Measurements from ENCODE around the gene BCCIP. TPM values are rescaled to one million over a fixed set of nuclear protein-coding genes. Genes with fewer than 3 reads are reported as not detected.

Gene BCCIP
- polyA plus RNA-seq, 3 donors from 2014 or later = 53.8 to 74.9 (median 63.6) TPM

GRCh38 chr10:125811251-125811650 lies 12.1 kb upstream of the BCCIP start:
- no peak overlapping the region for H3K27ac Mint-ChIP-seq
- H3K27me3 Mint-ChIP-seq (ENCODE audit: low read depth in 3 of 3) = no peaks in the 10 kb centered on the region
- no peaks in the 10 kb centered on the region for H3K9me3 Mint-ChIP-seq
- H3K36me3 Mint-ChIP-seq = peaks cover 41 to 66% (median 47%) of the 10 kb centered on the region in 3 donors
- peaks cover 17 to 22% of the 10 kb centered on the region in 2 donors for H3K4me1 Mint-ChIP-seq
- H3K4me3 Mint-ChIP-seq = no peak overlapping the region
- no peak for DNase-seq

DNA sequence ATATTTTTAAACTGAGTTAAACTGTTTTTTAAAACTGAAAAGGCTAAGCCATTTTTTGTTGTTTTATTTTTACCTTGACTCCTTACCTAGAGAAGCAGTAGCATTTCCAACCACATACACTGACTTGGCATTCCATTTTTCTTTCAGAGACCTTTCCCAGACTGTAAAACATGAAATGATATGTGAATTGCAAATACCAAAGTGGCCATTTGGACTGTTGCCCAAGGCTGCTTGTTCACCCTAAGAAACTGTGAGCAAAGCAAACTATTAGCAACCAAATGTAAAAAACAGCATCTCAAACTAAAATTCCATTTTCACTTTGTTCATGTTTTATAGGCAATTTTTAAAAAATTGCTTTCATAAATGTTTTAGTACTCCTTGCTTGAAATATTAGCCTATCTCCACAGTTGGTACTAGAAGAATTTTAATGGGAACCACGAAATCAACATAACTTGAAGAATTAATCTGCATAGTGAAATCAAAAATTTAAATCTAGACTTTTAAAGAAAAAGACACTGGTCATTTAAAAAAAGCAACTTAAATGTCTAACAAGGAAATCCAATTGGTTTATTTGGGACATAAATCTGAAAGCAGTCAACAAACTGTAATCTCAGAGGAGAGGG lies 11.1 kb upstream of the BCCIP start:
- Mint-ChIP-seq H3K9me3 (no peaks in the 10 kb centered on the region), H3K36me3 (peaks cover 34 to 56% (median 37%) of the 10 kb centered on the region in 3 donors), H3K4me3 (no peak overlapping the region), H3K27ac (no peak overlapping the region), H3K27me3 (ENCODE audit: low read depth in 3 of 3) (peaks cover 0 to 2% (median 0%) of the 10 kb centered on the region in 3 donors), H3K4me1 (peaks cover 16 to 17% of the 10 kb centered on the region in 2 donors)
- no peak for DNase-seq

DNA sequence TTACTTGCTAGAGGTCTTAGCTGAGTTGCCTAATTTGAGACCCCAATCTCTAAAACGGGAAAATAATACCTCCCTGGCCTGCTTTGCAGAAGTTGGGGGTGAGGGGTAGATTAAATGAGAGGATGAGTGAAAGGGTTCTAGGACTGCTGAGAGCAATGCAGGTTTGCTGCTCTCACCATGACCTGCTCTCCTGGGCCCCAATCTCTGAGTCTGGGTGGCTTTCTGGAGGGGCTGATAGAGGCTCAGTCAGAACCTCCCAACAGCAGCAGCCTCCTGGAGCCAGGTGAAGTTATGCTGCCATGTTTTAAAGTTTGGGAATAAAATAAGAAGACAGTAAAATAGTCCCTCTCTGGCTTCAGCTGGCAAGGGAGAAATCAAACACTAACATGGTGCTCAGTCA lies 7.6 kb upstream of the BCCIP start:
- DNase-seq = no peak
- Mint-ChIP-seq H3K27ac (no peak overlapping the region), H3K27me3 (ENCODE audit: low read depth in 3 of 3) (peaks cover 0 to 2% (median 0%) of the 10 kb centered on the region in 3 donors), H3K36me3 (peaks cover 17 to 38% (median 28%) of the 10 kb centered on the region in 3 donors), H3K9me3 (no peaks in the 10 kb centered on the region), H3K4me3 (no peak overlapping the region), H3K4me1 (no peaks in the 10 kb centered on the region)

DNA sequence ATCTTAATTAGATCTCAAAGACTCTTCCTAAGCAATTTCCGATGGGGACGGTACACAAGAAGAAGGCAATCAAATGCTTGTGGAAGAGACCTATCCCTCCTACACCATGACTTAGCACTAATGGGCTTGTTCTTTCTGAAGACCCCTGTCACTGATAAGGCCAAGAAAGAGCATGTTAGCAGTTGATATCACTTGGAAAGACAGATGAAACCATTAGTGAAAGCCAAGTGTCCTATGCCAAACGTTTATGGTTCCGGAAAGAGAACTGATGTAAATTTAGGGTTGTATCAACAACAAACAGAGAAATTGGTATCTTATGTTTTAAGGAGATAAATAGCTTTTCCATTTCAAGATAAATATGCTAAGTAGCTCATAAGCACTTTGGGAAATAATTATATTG lies 6.8 kb upstream of the BCCIP start:
- Mint-ChIP-seq H3K27me3 (ENCODE audit: low read depth in 3 of 3) (peaks cover 0 to 2% (median 0%) of the 10 kb centered on the region in 3 donors), H3K4me3 (no peak overlapping the region), H3K4me1 (no peaks in the 10 kb centered on the region), H3K36me3 (peaks cover 14 to 34% (median 24%) of the 10 kb centered on the region in 3 donors), H3K27ac (no peak overlapping the region), H3K9me3 (no peaks in the 10 kb centered on the region)
- DNase-seq = no peak

DNA sequence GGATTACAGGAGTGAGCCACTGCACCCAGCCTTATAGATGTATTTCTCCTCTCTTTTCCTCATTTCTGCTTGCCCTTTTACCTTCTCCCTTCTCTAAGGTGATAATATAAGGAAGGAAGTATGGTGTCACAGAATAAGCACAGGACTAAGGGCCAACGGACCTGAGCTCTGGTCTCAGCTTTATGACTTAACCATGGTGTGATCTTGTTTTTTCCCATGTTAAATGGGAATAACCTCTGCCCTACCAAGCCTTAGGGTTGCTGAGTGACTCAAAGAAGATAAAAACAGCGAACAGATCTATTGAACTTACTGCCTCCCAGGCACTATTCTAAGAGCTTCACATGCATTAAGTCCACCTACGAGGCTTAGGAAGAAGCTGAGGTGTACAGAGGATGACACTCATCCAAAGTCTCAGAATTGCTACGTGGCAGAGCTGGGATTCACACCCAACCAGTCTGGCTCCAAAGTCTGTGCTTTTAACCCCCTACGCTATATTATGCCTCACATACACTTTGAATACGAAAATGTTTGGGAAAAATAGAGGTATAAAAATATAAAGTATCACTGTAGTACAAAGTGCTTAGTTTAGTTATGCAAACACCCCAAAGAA lies 5.9 kb upstream of the BCCIP start:
- H3K27me3 Mint-ChIP-seq (ENCODE audit: low read depth in 3 of 3) = peaks cover 0 to 4% (median 3%) of the 10 kb centered on the region in 3 donors
- H3K9me3 Mint-ChIP-seq = no peaks in the 10 kb centered on the region
- H3K27ac Mint-ChIP-seq = no peak overlapping the region
- no peak overlapping the region for H3K4me3 Mint-ChIP-seq
- no peak for DNase-seq
- peaks cover 0 to 1% of the 10 kb centered on the region in 2 donors for H3K4me1 Mint-ChIP-seq
- peaks cover 14 to 30% (median 20%) of the 10 kb centered on the region in 3 donors for H3K36me3 Mint-ChIP-seq

GRCh38 chr10:125820701-125821100 lies 2.6 kb upstream of the BCCIP start:
- Mint-ChIP-seq H3K36me3 (peaks cover 0 to 2% (median 0%) of the 10 kb centered on the region in 3 donors), H3K4me1 (peaks cover 0 to 2% of the 10 kb centered on the region in 2 donors), H3K4me3 (peak overlapping the region; percentile 61 to 85 (median 77)), H3K27ac (peak overlapping the region in 2 of 6 donors; percentile 85 to 88), H3K9me3 (no peaks in the 10 kb centered on the region), H3K27me3 (ENCODE audit: low read depth in 3 of 3) (peaks cover 0 to 4% (median 3%) of the 10 kb centered on the region in 3 donors)
- peak; percentile 6 to 13 (median 12) for DNase-seq

- no peak for DNase-seq
- Mint-ChIP-seq H3K4me1 (peaks cover 6 to 7% of the 10 kb centered on the region in 2 donors), H3K9me3 (no peaks in the 10 kb centered on the region), H3K36me3 (peaks cover 4 to 10% (median 7%) of the 10 kb centered on the region in 3 donors), H3K4me3 (no peak overlapping the region), H3K27me3 (ENCODE audit: low read depth in 3 of 3) (peaks cover 0 to 3% (median 2%) of the 10 kb centered on the region in 3 donors), H3K27ac (no peak overlapping the region)
These were observed 411 bp downstream of the BCCIP start for GRCh38 chr10:125823663-125824251.

- Mint-ChIP-seq H3K4me3 (no peak overlapping the region), H3K27me3 (ENCODE audit: low read depth in 3 of 3) (peaks cover 0 to 3% (median 2%) of the 10 kb centered on the region in 3 donors), H3K9me3 (no peaks in the 10 kb centered on the region), H3K27ac (no peak overlapping the region), H3K36me3 (peaks cover 4 to 10% (median 7%) of the 10 kb centered on the region in 3 donors), H3K4me1 (peaks cover 6 to 7% of the 10 kb centered on the region in 2 donors)
- no peak for DNase-seq
These were observed 1.4 kb downstream of the BCCIP start for GRCh38 chr10:125824736-125825135.

GRCh38 chr10:125827133-125827532 lies 3.8 kb downstream of the BCCIP start:
- peak overlapping the region in 1 of 6 donors; percentile 6 for H3K27ac Mint-ChIP-seq
- H3K9me3 Mint-ChIP-seq = no peaks in the 10 kb centered on the region
- DNase-seq = no peak
- H3K36me3 Mint-ChIP-seq = peaks cover 7 to 22% (median 13%) of the 10 kb centered on the region in 3 donors
- H3K4me1 Mint-ChIP-seq = peaks cover 6 to 7% of the 10 kb centered on the region in 2 donors
- H3K4me3 Mint-ChIP-seq = no peak overlapping the region
- no peaks in the 10 kb centered on the region for H3K27me3 Mint-ChIP-seq (ENCODE audit: low read depth in 3 of 3)

DNA sequence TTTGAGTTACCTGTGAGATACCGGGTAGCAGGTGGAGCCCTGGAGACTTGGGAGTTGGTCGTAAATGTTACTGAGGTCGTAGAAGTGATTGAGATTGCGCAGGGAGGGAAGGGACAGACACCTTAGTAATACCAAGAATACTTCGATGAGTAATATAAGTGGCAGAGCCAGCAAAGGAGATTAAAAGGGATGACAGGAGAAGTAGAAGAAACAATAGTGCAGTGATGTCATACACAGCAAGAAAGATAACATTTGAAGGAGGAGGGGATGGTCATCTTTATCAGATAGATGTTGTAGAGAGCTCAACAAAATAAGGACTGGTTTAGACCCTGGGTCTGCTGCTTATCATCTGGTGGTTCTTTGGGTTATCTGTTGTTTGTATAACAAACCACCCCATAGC lies 5.0 kb downstream of the BCCIP start:
- Mint-ChIP-seq H3K36me3 (peaks cover 7 to 22% (median 13%) of the 10 kb centered on the region in 3 donors), H3K27ac (no peak overlapping the region), H3K9me3 (no peaks in the 10 kb centered on the region)

DNA sequence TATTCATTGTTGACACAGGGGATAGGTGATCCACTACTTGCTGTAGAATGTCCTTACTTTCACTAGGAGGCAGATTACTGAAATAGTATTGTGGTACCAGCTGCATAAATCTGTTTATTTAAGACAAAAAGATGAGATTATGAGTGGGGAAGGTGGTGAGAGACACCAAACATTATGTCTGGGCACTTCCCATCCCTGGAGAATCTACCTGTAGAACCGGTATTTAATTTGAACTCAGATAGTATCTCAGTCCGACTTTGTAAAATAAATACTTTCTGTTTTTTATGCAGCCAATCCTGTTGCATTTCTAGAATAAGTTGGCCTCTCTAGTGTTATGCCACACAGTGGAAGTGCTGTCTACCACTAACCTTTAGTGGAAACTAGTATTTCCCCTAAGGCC lies 13.4 kb downstream of the BCCIP start:
- Mint-ChIP-seq H3K9me3 (no peaks in the 10 kb centered on the region), H3K27ac (peak overlapping the region in 1 of 6 donors; percentile 56), H3K4me1 (no peaks in the 10 kb centered on the region), H3K27me3 (ENCODE audit: low read depth in 3 of 3) (peaks cover 0 to 4% (median 0%) of the 10 kb centered on the region in 3 donors), H3K36me3 (peaks cover 8 to 56% (median 23%) of the 10 kb centered on the region in 3 donors), H3K4me3 (no peak overlapping the region)
- no peak for DNase-seq

More for the DNA sequence above, 5.0 kb downstream of the BCCIP start:
- Mint-ChIP-seq H3K27me3 (ENCODE audit: low read depth in 3 of 3) (no peaks in the 10 kb centered on the region), H3K4me1 (peaks cover 5 to 6% of the 10 kb centered on the region in 2 donors), H3K4me3 (no peak overlapping the region)
- DNase-seq = no peak

DNA sequence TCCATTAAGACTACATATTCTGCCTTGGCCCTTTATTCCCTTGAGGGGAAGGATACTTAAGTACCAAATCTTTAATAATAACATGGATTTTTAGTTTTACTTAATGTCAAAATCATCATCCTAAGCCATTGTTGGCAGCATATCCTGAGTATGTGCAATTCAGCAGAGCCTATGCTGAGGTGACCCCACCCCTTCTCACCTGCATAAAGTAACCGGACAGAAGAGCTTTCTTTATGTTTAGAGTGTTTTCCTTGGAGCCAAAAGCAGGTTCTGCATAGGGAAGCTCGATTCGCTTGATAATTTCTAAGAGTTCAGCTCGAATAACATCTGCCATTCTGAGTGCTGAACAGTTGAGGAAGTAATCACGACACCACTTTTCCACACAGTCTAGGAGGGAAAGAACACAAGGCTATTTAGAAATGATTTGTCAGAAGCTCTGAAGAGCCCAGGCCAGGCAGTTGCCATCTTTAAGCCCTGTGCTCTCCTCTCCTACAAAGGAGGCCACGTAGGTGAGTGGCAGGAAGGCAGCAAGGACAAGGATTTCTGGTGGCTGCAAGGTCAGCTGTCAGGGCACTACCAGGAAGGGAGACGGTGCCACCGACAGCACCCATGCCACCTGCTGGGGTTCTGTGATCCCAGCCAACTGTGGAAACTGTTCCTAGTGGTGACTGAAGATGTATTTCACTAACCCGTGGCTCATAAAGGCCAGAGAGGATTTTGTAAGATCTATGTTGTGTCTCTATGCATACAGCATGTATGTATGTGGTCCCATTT lies 15.6 kb downstream of the BCCIP start:
- DNase-seq = no peak
- peaks cover 5 to 52% (median 23%) of the 10 kb centered on the region in 3 donors for H3K36me3 Mint-ChIP-seq
- H3K4me3 Mint-ChIP-seq = no peak overlapping the region
- H3K27ac Mint-ChIP-seq = peak overlapping the region in 1 of 6 donors; percentile 34
- H3K27me3 Mint-ChIP-seq (ENCODE audit: low read depth in 3 of 3) = peaks cover 0 to 4% (median 1%) of the 10 kb centered on the region in 3 donors
- no peaks in the 10 kb centered on the region for H3K9me3 Mint-ChIP-seq
- no peaks in the 10 kb centered on the region for H3K4me1 Mint-ChIP-seq

GRCh38 chr10:125840406-125840805 lies 17.1 kb downstream of the BCCIP start:
- Mint-ChIP-seq H3K9me3 (no peaks in the 10 kb centered on the region), H3K36me3 (peaks cover 5 to 51% (median 23%) of the 10 kb centered on the region in 3 donors), H3K27ac (peak overlapping the region in 1 of 6 donors; percentile 38)

More at GRCh38 chr10:125840406-125840805, 17.1 kb downstream of the BCCIP start:
- peaks cover 0 to 3% (median 1%) of the 10 kb centered on the region in 3 donors for H3K27me3 Mint-ChIP-seq (ENCODE audit: low read depth in 3 of 3)
- H3K4me3 Mint-ChIP-seq = no peak overlapping the region
- no peak for DNase-seq
- H3K4me1 Mint-ChIP-seq = no peaks in the 10 kb centered on the region

All from immature natural killer cell (primary cell).